Skeletal muscle tissue (tissue), 4 donors: ENCODE measurements around the gene FERD3L. TPM values are rescaled to one million over a fixed set of nuclear protein-coding genes. Genes with fewer than 3 reads are reported as not detected.
A peak's percentile ranks its signal among the peaks of the same experiment; 100 is the strongest.

Source experiments
- H3K27ac ChIP-seq: one replicate; pipeline ENCODE4 v1.7.0; 2013; ENCODE audit warnings: mild to moderate bottlenecking, low read depth, low read length, inconsistent platforms
- H3K27me3 ChIP-seq, 3 donors: one replicate each; pipeline ENCODE4 v1.7.0; 2013; ENCODE audit warnings: low read length in 3 of 3; ENCODE audit not compliant: control insufficient read depth in 3 of 3, insufficient read depth in 3 of 3
- H3K36me3 ChIP-seq, 3 donors: one replicate each; pipeline ENCODE4 v1.7.0; 2013; ENCODE audit warnings: low read length in 3 of 3; ENCODE audit not compliant: control insufficient read depth in 3 of 3, insufficient read depth in 3 of 3
- H3K4me1 ChIP-seq, 3 donors: one replicate each; pipeline ENCODE4 v1.7.0; 2013; ENCODE audit warnings: low read length in 3 of 3, mild to moderate bottlenecking in 3 of 3; ENCODE audit not compliant: control insufficient read depth in 3 of 3, insufficient read depth in 3 of 3
- H3K4me3 ChIP-seq, 3 donors: one replicate each; pipeline ENCODE4 v1.7.0; 2013; ENCODE audit warnings: low read length in 3 of 3
- H3K9ac ChIP-seq, 3 donors: one replicate each; pipeline ENCODE4 v1.7.0; 2013; ENCODE audit warnings: low read length in 3 of 3, mild to moderate bottlenecking in 3 of 3, moderate library complexity in 2 of 3, low read depth in 1 of 3
- H3K9me3 ChIP-seq, 3 donors: one replicate each; pipeline ENCODE4 v1.7.0; 2013; ENCODE audit warnings: low read length in 3 of 3; ENCODE audit not compliant: control insufficient read depth in 3 of 3
- total RNA-seq: library from RNA; depleted of rRNA; stranded (reverse); fragments of >200 nt; gene quantifications from one replicate; pipeline ENCODE4 v1.2.3, GENCODE V29; 2014
- donor health status: Osteomylitis.

FERD3L gene
- total RNA-seq, 1 donor from 2014 or later = not detected

DNA sequence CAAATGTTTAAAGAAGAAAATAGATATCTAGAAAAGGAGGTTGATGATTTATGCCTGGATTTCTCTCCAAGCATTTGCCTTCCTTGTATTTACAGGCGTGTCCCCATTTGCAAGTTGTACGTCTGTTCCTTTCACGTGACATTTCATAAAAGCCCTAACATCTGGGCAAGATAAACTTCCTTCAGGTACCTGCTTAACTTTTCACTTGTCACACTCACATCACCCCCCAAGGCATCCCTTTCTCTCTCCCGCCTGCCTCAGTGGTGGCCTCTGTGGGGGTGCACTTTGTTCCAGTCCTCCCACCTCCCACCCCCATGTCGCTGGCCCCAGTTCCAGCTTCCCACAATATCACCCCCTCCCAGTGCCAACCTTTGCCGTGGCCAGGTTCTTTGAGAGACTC, 34.4 kb downstream of the FERD3L start:
- no peak overlapping the region for H3K9ac ChIP-seq
- H3K4me1 ChIP-seq = peaks cover 9 to 23% (median 16%) of the 10 kb centered on the region in 3 donors
- peaks cover 75 to 92% (median 82%) of the 10 kb centered on the region in 3 donors for H3K27me3 ChIP-seq
- H3K27ac ChIP-seq = no peak overlapping the region
- no peaks in the 10 kb centered on the region for H3K9me3 ChIP-seq
- no peaks in the 10 kb centered on the region for H3K36me3 ChIP-seq
- H3K4me3 ChIP-seq = no peak overlapping the region

- no peak overlapping the region for H3K27ac ChIP-seq
- H3K36me3 ChIP-seq = no peaks in the 10 kb centered on the region
- peaks cover 76 to 95% (median 85%) of the 10 kb centered on the region in 3 donors for H3K27me3 ChIP-seq
- peaks cover 9 to 23% (median 16%) of the 10 kb centered on the region in 3 donors for H3K4me1 ChIP-seq
- no peaks in the 10 kb centered on the region for H3K9me3 ChIP-seq
- H3K9ac ChIP-seq = no peak overlapping the region
- no peak overlapping the region for H3K4me3 ChIP-seq
Measured at GRCh38 chr7:19110026-19110730, 35.0 kb downstream of the FERD3L start.

DNA sequence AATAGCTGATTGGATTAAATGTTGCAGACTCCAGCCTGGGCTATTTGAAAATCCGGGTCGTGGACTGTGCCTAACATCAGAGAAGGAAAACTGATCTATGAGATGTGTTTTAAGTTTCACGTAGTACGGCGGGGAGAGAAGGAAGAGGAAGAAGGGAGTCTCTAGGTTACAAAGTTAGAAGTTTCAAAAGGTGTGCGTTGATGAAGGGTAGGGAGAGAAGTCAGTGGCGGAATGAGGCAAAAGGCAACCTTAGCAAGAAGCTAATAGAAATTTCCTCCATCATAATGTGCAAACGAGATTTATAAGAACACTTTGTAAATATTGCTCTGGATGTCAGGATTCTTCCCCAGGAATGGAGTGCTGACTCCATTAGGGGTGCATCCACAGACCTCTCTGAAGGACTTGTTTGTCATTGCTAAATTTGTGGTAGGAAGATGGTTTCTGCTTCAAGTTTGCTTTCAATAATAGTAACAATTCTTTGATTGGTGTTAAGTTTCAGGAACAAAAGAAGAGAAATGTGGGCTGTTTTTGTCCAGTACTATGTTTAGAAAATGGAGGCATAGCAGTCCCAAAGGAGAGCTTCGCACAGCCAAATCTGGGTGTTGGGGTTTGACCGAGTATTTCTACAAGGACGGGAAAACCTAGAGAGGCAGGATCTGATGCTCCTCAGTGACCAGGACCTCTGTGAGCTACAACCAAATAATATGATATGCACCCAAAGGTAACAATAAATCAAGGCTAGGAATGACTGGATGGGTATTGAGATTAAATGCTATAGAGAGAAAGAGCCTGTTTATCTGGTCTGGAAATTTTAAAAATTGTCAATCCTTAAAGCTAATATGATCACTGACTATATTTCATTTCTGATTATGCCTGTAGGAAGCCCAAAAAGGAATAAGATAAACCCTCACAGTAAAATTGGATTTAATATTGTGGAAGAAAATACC, 35.9 kb downstream of the FERD3L start:
- no peak overlapping the region for H3K27ac ChIP-seq
- H3K27me3 ChIP-seq = peaks cover 75 to 87% (median 85%) of the 10 kb centered on the region in 3 donors
- no peaks in the 10 kb centered on the region for H3K36me3 ChIP-seq
- H3K9ac ChIP-seq = no peak overlapping the region
- peaks cover 9 to 23% (median 16%) of the 10 kb centered on the region in 3 donors for H3K4me1 ChIP-seq
- no peak overlapping the region for H3K4me3 ChIP-seq
- H3K9me3 ChIP-seq = no peaks in the 10 kb centered on the region

- Histone ChIP-seq H3K36me3 (no peaks in the 10 kb centered on the region), H3K9me3 (no peaks in the 10 kb centered on the region), H3K27me3 (peaks cover 70 to 75% (median 74%) of the 10 kb centered on the region in 3 donors), H3K9ac (peak overlapping the region in 2 of 3 donors; percentile 54 to 57), H3K4me1 (peaks cover 9 to 23% (median 16%) of the 10 kb centered on the region in 3 donors), H3K27ac (no peak overlapping the region), H3K4me3 (peak overlapping the region; percentile 56 to 78 (median 78))
Measured at GRCh38 chr7:19107356-19108146, 37.7 kb downstream of the FERD3L start.

- Histone ChIP-seq H3K4me1 (peaks cover 9 to 23% (median 16%) of the 10 kb centered on the region in 3 donors), H3K36me3 (no peaks in the 10 kb centered on the region), H3K9ac (no peak overlapping the region), H3K27me3 (peaks cover 67 to 73% (median 71%) of the 10 kb centered on the region in 3 donors), H3K4me3 (peak overlapping the region; percentile 56 to 78 (median 78)), H3K9me3 (no peaks in the 10 kb centered on the region), H3K27ac (no peak overlapping the region)
Measured at GRCh38 chr7:19107081-19107355, 38.2 kb downstream of the FERD3L start.

DNA sequence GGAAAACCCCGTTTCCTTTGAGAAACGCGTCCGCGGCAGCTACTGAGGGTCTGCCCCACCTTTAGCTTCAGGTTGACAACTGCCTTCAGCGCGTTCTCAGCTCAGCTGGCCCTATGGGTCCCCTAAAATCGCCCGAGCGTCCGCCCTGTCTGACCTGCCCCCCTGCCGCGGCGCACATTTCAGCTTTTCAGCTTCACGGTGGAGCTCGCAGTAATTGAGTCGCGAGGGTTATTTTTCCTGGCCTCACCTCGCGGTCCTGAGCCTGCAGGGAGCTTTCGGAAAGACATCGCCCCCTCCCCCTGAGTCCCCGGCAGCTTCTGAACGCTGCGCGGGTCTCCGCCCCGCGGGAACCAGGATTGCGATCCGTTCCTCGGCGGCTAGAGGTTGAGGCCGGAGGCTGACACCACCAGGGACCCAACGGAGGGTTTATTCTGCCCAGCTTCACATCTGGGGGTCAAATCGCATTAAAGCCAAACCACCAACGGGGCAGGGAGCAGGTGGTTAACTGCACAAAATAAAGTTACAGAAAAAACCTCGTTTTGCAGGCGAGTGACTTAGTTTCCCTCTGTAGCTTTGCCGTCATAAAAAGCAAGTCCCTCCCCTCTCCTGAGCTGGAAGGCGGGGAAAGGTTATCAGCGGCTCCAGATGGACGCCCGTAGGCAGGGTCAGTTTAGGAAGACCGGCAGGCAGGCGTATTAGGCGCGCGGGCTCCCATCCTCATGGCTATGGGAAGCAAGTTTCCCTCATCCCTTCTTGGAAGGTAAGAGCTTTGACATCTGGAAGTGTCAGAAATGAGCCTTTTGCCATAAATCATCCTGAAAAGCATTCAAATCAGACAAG, 38.8 kb downstream of the FERD3L start:
- H3K27ac ChIP-seq = no peak overlapping the region
- peak overlapping the region; percentile 41 to 78 (median 46) for H3K4me3 ChIP-seq
- H3K9ac ChIP-seq = no peak overlapping the region
- H3K36me3 ChIP-seq = no peaks in the 10 kb centered on the region
- H3K4me1 ChIP-seq = peaks cover 9 to 23% (median 16%) of the 10 kb centered on the region in 3 donors
- H3K9me3 ChIP-seq = no peaks in the 10 kb centered on the region
- peaks cover 64 to 72% (median 65%) of the 10 kb centered on the region in 3 donors for H3K27me3 ChIP-seq

DNA sequence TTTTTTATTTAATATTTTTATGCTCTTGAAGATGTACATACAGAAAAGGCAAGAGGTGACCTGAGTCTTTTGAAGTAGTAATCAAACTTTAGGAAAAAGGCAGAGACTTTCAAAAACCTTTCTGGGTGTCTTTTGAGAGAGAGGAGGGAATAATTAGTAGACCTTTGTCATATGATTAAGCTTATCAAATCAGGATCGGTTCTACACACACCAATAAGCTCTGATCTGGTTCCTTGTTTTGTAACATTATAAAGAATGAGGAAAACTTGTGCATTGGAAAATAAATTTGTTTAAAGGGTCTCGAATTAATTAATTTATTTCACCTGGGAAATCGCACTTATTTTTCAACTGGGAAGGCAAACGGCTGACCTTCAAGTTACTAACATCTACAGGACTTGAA, 39.7 kb downstream of the FERD3L start:
- Histone ChIP-seq H3K9me3 (no peaks in the 10 kb centered on the region), H3K27me3 (peaks cover 56 to 66% (median 59%) of the 10 kb centered on the region in 3 donors), H3K36me3 (no peaks in the 10 kb centered on the region), H3K4me3 (no peak overlapping the region), H3K4me1 (peaks cover 9 to 23% (median 16%) of the 10 kb centered on the region in 3 donors), H3K9ac (no peak overlapping the region), H3K27ac (no peak overlapping the region)

DNA sequence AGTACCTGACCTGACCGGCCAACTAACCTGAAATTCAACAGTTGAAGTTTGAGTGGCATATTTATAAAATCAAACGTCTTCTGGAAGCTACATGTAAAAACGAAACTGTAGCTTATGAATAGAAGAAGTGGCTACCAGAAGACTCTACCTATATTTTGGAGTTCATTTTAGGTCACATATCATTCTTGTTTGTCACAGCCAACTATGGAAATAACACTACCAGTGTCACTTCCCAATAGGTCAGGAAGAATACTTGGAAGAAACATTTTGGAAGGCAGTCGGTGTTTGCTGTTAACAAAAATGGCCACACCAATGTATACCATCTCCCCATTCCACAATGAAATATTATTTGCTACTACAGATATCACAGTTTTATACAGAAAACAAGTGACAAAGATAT, 40.4 kb downstream of the FERD3L start:
- peaks cover 54 to 59% (median 54%) of the 10 kb centered on the region in 3 donors for H3K27me3 ChIP-seq
- no peak overlapping the region for H3K4me3 ChIP-seq
- H3K9ac ChIP-seq = no peak overlapping the region

GRCh38 chr7:19102884-19103283, 42.3 kb downstream of the FERD3L start:
- no peak overlapping the region for H3K27ac ChIP-seq
- H3K9ac ChIP-seq = no peak overlapping the region
- peaks cover 36 to 40% (median 38%) of the 10 kb centered on the region in 3 donors for H3K27me3 ChIP-seq
- H3K9me3 ChIP-seq = no peaks in the 10 kb centered on the region
- H3K4me3 ChIP-seq = no peak overlapping the region
- H3K36me3 ChIP-seq = no peaks in the 10 kb centered on the region
- peaks cover 9 to 17% (median 12%) of the 10 kb centered on the region in 3 donors for H3K4me1 ChIP-seq

More for the DNA sequence above, 40.4 kb downstream of the FERD3L start:
- Histone ChIP-seq H3K4me1 (peaks cover 9 to 23% (median 16%) of the 10 kb centered on the region in 3 donors), H3K36me3 (no peaks in the 10 kb centered on the region), H3K27ac (no peak overlapping the region), H3K9me3 (no peaks in the 10 kb centered on the region)
